WTC11 (cell line): ENCODE results near the gene DBI. TPM values are rescaled to one million over a fixed set of nuclear protein-coding genes. Genes with fewer than 3 reads are reported as not detected.

Experiments
- ATAC-seq: fragments of 200-7000 bp; cut with Tn5 transposase; 2 replicates; pipeline ENCODE4 v1.10.0; 2021; ENCODE audit warnings: mild to moderate bottlenecking, moderate library complexity
- CTCF ChIA-PET: fragments of 300-600 bp; sonication (Branson Sonifier 250); formaldehyde crosslinking; loops from one replicate; lab custom pipeline; 2021; ENCODE audit warnings: antibody characterized with exemption; lab: Charles Lee
- POLR2A ChIA-PET: fragments of 350-600 bp; sonication (Branson Sonifier 250); formaldehyde crosslinking; loops from one replicate; lab custom pipeline; 2021; ENCODE audit warnings: antibody characterized with exemption; lab: Charles Lee
- DNase-seq: peaks from one replicate; pipeline ENCODE4 v3.0.0; 2021; ENCODE audit warnings: low spot score
- H3K27ac Mint-ChIP-seq: 2 replicates; pipeline ENCODE4 v1.8.0; 2021; ENCODE audit warnings: mixed read lengths
- H3K27me3 Mint-ChIP-seq: 2 replicates; pipeline ENCODE4 v1.8.0; 2021; ENCODE audit warnings: low read depth, mild to moderate bottlenecking, moderate library complexity, mixed read lengths
- H3K36me3 Mint-ChIP-seq: 2 replicates; pipeline ENCODE4 v1.8.0; 2021; ENCODE audit warnings: mixed read lengths
- H3K4me1 Mint-ChIP-seq: 2 replicates; pipeline ENCODE4 v1.8.0; 2022; ENCODE audit warnings: mixed read lengths
- H3K4me3 Mint-ChIP-seq: 2 replicates; pipeline ENCODE4 v1.8.0; 2021; ENCODE audit warnings: mild to moderate bottlenecking, moderate library complexity, mixed read lengths
- H3K9me3 Mint-ChIP-seq: 2 replicates; pipeline ENCODE4 v1.8.0; 2021; ENCODE audit warnings: mixed read lengths
- E2F5 ChIP-seq: sonication (generic); formaldehyde crosslinking; IDR thresholded peaks from 2 replicates; pipeline ENCODE4 v1.8.1; 2022; ENCODE audit warnings: mild to moderate bottlenecking, moderate library complexity, missing genetic modification reagents
- ETV6 ChIP-seq: sonication (generic); formaldehyde crosslinking; IDR thresholded peaks from 2 replicates; pipeline ENCODE4 v1.8.1; 2022; ENCODE audit warnings: mild to moderate bottlenecking, missing genetic modification reagents
- FOXK1 ChIP-seq: sonication (generic); formaldehyde crosslinking; IDR thresholded peaks from 2 replicates; pipeline ENCODE4 v1.8.0; 2022; ENCODE audit warnings: mild to moderate bottlenecking, moderate library complexity, missing genetic modification reagents
- FOXP1 ChIP-seq: sonication (generic); formaldehyde crosslinking; IDR thresholded peaks from 2 replicates; pipeline ENCODE4 v1.8.0; 2022; ENCODE audit warnings: missing genetic modification reagents, mild to moderate bottlenecking, moderate library complexity, borderline replicate concordance
- JAZF1 ChIP-seq: fragments of 250-450 bp; sonication (Bioruptor Pico); IDR thresholded peaks from 2 replicates; pipeline ENCODE4 v1.9.0; 2021; ENCODE audit warnings: moderate library complexity, mild to moderate bottlenecking, inconsistent platforms
- NFE2L1 ChIP-seq: sonication (generic); formaldehyde crosslinking; IDR thresholded peaks from 2 replicates; pipeline ENCODE4 v1.8.1; 2023; ENCODE audit warnings: missing genetic modification reagents
- NFYB ChIP-seq: sonication (generic); formaldehyde crosslinking; conservative IDR thresholded peaks from 2 replicates; pipeline ENCODE4 v1.8.0; 2022; ENCODE audit warnings: low read depth, missing genetic modification reagents
- SMAD3 ChIP-seq: sonication (generic); formaldehyde crosslinking; IDR thresholded peaks from 2 replicates; pipeline ENCODE4 v1.8.0; 2022; ENCODE audit warnings: missing genetic modification reagents, mild to moderate bottlenecking, borderline replicate concordance
- SMAD4 ChIP-seq: sonication (generic); formaldehyde crosslinking; IDR thresholded peaks from 2 replicates; pipeline ENCODE4 v1.8.0; 2022; ENCODE audit warnings: mild to moderate bottlenecking, missing genetic modification reagents
- SOX15 ChIP-seq: fragments of 250-450 bp; sonication (Bioruptor Pico); IDR thresholded peaks from 2 replicates; pipeline ENCODE4 v1.9.0; 2021; ENCODE audit warnings: mild to moderate bottlenecking
- TP53 ChIP-seq: sonication (generic); formaldehyde crosslinking; IDR thresholded peaks from 2 replicates; pipeline ENCODE4 v1.8.1; 2023; ENCODE audit warnings: mild to moderate bottlenecking, missing genetic modification reagents
- ZBTB21 ChIP-seq: sonication (generic); formaldehyde crosslinking; IDR thresholded peaks from 2 replicates; pipeline ENCODE4 v1.8.1; 2023; ENCODE audit warnings: mild to moderate bottlenecking, missing genetic modification reagents, borderline replicate concordance
- ZBTB43 ChIP-seq: sonication (generic); formaldehyde crosslinking; IDR thresholded peaks from 2 replicates; pipeline ENCODE4 v1.8.1; 2023; ENCODE audit warnings: mild to moderate bottlenecking, missing genetic modification reagents
- ZNF121 ChIP-seq: sonication (generic); formaldehyde crosslinking; IDR thresholded peaks from 2 replicates; pipeline ENCODE4 v1.8.0; 2023; ENCODE audit warnings: missing genetic modification reagents
- ZNF317 ChIP-seq: sonication (generic); formaldehyde crosslinking; IDR thresholded peaks from 2 replicates; pipeline ENCODE4 v1.8.1; 2023; ENCODE audit warnings: low read depth, mild to moderate bottlenecking, moderate library complexity, missing genetic modification reagents, borderline replicate concordance
- ZNF423 ChIP-seq: fragments of 250-450 bp; sonication (Bioruptor Pico); IDR thresholded peaks from 2 replicates; pipeline ENCODE4 v2.1.2; 2022; ENCODE audit warnings: mild to moderate bottlenecking, moderate library complexity
- ZNF512 ChIP-seq: sonication (generic); formaldehyde crosslinking; IDR thresholded peaks from 2 replicates; pipeline ENCODE4 v1.8.1; 2022; ENCODE audit warnings: missing genetic modification reagents, borderline replicate concordance
- total RNA-seq: library from RNA; stranded (reverse); gene quantifications from 3 replicates; pipeline ENCODE4 v1.2.3, GENCODE V29; 2021

The DBI gene
- total RNA-seq, 1 experiment from 2014 or later = 158 TPM

GRCh38 chr2:119341684-119342083, 25.1 kb upstream of the DBI start:
- ChIA-PET CTCF (no interaction called here), POLR2A (no interaction called here)
- H3K36me3 Mint-ChIP-seq = no peaks in the 10 kb centered on the region
- H3K4me1 Mint-ChIP-seq = no peaks in the 10 kb centered on the region
- DNase-seq = no peak
- TF ChIP-seq JAZF1 (CRISPR knock-in tag) (no peak), ZNF121 (CRISPR knock-in tag) (no peak), SMAD3 (CRISPR knock-in tag) (no peak), ZNF512 (no peak), SMAD4 (no peak), NFYB (no peak)
- no peak overlapping the region for H3K4me3 Mint-ChIP-seq
- no peak for ATAC-seq
- no peaks in the 10 kb centered on the region; the same call in 1 of the 2 replicates for H3K9me3 Mint-ChIP-seq
- H3K27ac Mint-ChIP-seq = no peak overlapping the region
- H3K27me3 Mint-ChIP-seq = no peaks in the 10 kb centered on the region; the same call in 1 of the 2 replicates

GRCh38 chr2:119349289-119349688, 17.5 kb upstream of the DBI start:
- no peak overlapping the region for H3K4me3 Mint-ChIP-seq
- DNase-seq = no peak
- H3K9me3 Mint-ChIP-seq = peaks cover 5% of the 10 kb centered on the region
- no peaks in the 10 kb centered on the region; the same call in 1 of the 2 replicates for H3K27me3 Mint-ChIP-seq
- CTCF ChIA-PET = interaction anchor here (1.4 to 2.5 kb wide), 4 partner anchors 36 to 127 kb away, joined by 4 to 17 read pairs (median 7); no protein-coding TSS in a partner anchor
- no peaks in the 10 kb centered on the region for H3K36me3 Mint-ChIP-seq
- ATAC-seq = no peak
- no peak for TF ChIP-seq ETV6
- TF ChIP-seq, all 79 proteins: peak for 0
- Mint-ChIP-seq H3K27ac (no peak overlapping the region), H3K4me1 (peaks cover 14% of the 10 kb centered on the region)
- POLR2A ChIA-PET = interaction anchor here (0.7 kb wide), 1 partner anchor 17 kb away, joined by 5 read pairs; the partner anchor contains the start of genes C2orf76 and DBI

GRCh38 chr2:119350311-119350998, 16.3 kb upstream of the DBI start:
- peak; percentile 90 for ATAC-seq
- TF ChIP-seq TP53 (CRISPR knock-in tag) (no peak), ZNF317 (CRISPR knock-in tag) (no peak), SOX15 (no peak), ZNF423 (CRISPR knock-in tag) (no peak), E2F5 (CRISPR knock-in tag) (no peak), NFE2L1 (CRISPR knock-in tag) (no peak)
- peaks cover 14% of the 10 kb centered on the region for H3K4me1 Mint-ChIP-seq
- POLR2A ChIA-PET = interaction anchor here (0.6 to 1.2 kb wide), 2 partner anchors 14 to 17 kb away, joined by 3 to 5 read pairs; partner anchors contain the start of genes C2orf76 and DBI
- no peak overlapping the region for H3K4me3 Mint-ChIP-seq
- H3K27me3 Mint-ChIP-seq = no peaks in the 10 kb centered on the region
- CTCF ChIA-PET = interaction anchor here (0.7 to 3.1 kb wide), 13 partner anchors 12 to 353 kb away, joined by 3 to 25 read pairs (median 4); partner anchors contain the start of genes C2orf76 and DBI
- peak; percentile 22 for DNase-seq
- no peak overlapping the region for H3K27ac Mint-ChIP-seq
- no peaks in the 10 kb centered on the region for H3K36me3 Mint-ChIP-seq
- H3K9me3 Mint-ChIP-seq = peaks cover 5% of the 10 kb centered on the region

- ATAC-seq = peak; percentile 61; the same call in 1 of the 2 replicates
These were observed 14.4 kb upstream of the DBI start for GRCh38 chr2:119352357-119352756.

GRCh38 chr2:119354860-119355259, 11.9 kb upstream of the DBI start:
- POLR2A ChIA-PET = no interaction called here
- H3K9me3 Mint-ChIP-seq = peaks cover 4% of the 10 kb centered on the region
- no peaks in the 10 kb centered on the region; the same call in 1 of the 2 replicates for H3K27me3 Mint-ChIP-seq
- H3K36me3 Mint-ChIP-seq = no peaks in the 10 kb centered on the region
- H3K4me1 Mint-ChIP-seq = peaks cover 11% of the 10 kb centered on the region
- no peak for DNase-seq
- H3K4me3 Mint-ChIP-seq = no peak overlapping the region
- CTCF ChIA-PET = no interaction called here
- H3K27ac Mint-ChIP-seq = no peak overlapping the region
- TF ChIP-seq ZNF512 (no peak), FOXP1 (no peak), ETV6 (no peak), ZBTB43 (CRISPR knock-in tag) (no peak), ZBTB21 (CRISPR knock-in tag) (no peak)
- TF ChIP-seq, all 79 proteins: peak for 0
- ATAC-seq = no peak

More at GRCh38 chr2:119352357-119352756, 14.4 kb upstream of the DBI start:
- H3K4me3 Mint-ChIP-seq = no peak overlapping the region
- peaks cover 4% of the 10 kb centered on the region for H3K9me3 Mint-ChIP-seq
- H3K27me3 Mint-ChIP-seq = no peaks in the 10 kb centered on the region; the same call in 1 of the 2 replicates
- no peak for TF ChIP-seq SOX15
- peak; percentile 69; the same call in 1 of the 2 replicates for TF ChIP-seq FOXK1 (CRISPR knock-in tag)
- TF ChIP-seq, all 79 proteins: peak for 1
- no peak for DNase-seq
- Mint-ChIP-seq H3K27ac (no peak overlapping the region), H3K4me1 (peaks cover 15% of the 10 kb centered on the region), H3K36me3 (no peaks in the 10 kb centered on the region)
- ChIA-PET POLR2A (no interaction called here), CTCF (interaction anchor here (0.8 to 3.1 kb wide), 6 partner anchors 14 to 302 kb away, joined by 3 to 25 read pairs (median 3); partner anchors contain the start of genes C2orf76 and DBI)
